Neural crest cell (in vitro differentiated cells): ENCODE measurements around the gene NF1. TPM values are rescaled to one million over a fixed set of nuclear protein-coding genes. Genes with fewer than 3 reads are reported as not detected.

ENCODE experiments used
- DNase-seq: peaks from one replicate; pipeline ENCODE4 v3.0.0; 2021; ENCODE audit warnings: low read depth, mixed read lengths, low spot score
- H3K27ac Mint-ChIP-seq: one replicate; pipeline ENCODE4 v1.8.0; 2021; ENCODE audit warnings: mild to moderate bottlenecking, mixed read lengths; ENCODE audit not compliant: unreplicated experiment
- H3K27me3 Mint-ChIP-seq: 2 replicates; pipeline ENCODE4 v1.8.0; 2021; ENCODE audit warnings: low read depth, mild to moderate bottlenecking, mixed read lengths
- H3K36me3 Mint-ChIP-seq: 2 replicates; pipeline ENCODE4 v1.8.0; 2021; ENCODE audit warnings: low read depth, mild to moderate bottlenecking, mixed read lengths
- H3K4me1 Mint-ChIP-seq: 2 replicates; pipeline ENCODE4 v1.8.0; 2021; ENCODE audit warnings: mixed read lengths
- H3K4me3 Mint-ChIP-seq: one replicate; pipeline ENCODE4 v1.8.0; 2021; ENCODE audit warnings: mild to moderate bottlenecking, mixed read lengths
- H3K9me3 Mint-ChIP-seq: 2 replicates; pipeline ENCODE4 v1.8.0; 2021; ENCODE audit warnings: mixed read lengths
- total RNA-seq: library from RNA; stranded (reverse); gene quantifications from 2 replicates; pipeline ENCODE4 v1.2.1, GENCODE V29; 2021
- TF ChIP-seq, protein P1 (sequence below): fragments of 200-600 bp; sonication (generic); conservative IDR thresholded peaks from 2 replicates; pipeline ENCODE4 v1.5.0; 2021; ENCODE audit warnings: antibody characterized with exemption, mild to moderate bottlenecking

Gene NF1
- total RNA-seq, 1 donor from 2014 or later, result 60.6 TPM

DNA sequence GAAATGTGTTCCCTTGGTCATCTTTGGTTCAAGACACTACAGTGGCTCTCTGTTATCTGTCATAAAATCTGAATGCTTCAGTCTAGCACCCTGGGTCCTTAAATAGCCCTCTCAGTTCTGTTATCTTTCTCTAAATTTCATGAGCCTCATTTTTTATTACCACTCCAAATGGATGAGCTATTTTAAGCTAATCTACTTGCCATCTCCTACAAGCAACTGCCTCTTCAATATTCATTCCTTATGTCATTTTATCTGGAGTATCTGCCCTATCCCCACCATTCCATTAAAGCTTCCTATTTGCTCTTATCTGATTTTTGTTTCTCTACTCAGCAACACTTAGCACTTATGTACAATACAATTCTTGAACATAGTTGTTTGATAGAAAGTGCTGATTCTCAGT is 254.7 kb downstream of the NF1 start:
- TF ChIP-seq, protein P1, sequence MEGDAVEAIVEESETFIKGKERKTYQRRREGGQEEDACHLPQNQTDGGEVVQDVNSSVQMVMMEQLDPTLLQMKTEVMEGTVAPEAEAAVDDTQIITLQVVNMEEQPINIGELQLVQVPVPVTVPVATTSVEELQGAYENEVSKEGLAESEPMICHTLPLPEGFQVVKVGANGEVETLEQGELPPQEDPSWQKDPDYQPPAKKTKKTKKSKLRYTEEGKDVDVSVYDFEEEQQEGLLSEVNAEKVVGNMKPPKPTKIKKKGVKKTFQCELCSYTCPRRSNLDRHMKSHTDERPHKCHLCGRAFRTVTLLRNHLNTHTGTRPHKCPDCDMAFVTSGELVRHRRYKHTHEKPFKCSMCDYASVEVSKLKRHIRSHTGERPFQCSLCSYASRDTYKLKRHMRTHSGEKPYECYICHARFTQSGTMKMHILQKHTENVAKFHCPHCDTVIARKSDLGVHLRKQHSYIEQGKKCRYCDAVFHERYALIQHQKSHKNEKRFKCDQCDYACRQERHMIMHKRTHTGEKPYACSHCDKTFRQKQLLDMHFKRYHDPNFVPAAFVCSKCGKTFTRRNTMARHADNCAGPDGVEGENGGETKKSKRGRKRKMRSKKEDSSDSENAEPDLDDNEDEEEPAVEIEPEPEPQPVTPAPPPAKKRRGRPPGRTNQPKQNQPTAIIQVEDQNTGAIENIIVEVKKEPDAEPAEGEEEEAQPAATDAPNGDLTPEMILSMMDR, result no peak
- no peak for DNase-seq
- no peak overlapping the region for H3K27ac Mint-ChIP-seq
- no peaks in the 10 kb centered on the region for H3K4me1 Mint-ChIP-seq
- H3K27me3 Mint-ChIP-seq, result no peaks in the 10 kb centered on the region
- peaks cover 3% of the 10 kb centered on the region for H3K36me3 Mint-ChIP-seq
- H3K4me3 Mint-ChIP-seq, result no peak overlapping the region
- no peaks in the 10 kb centered on the region for H3K9me3 Mint-ChIP-seq

DNA sequence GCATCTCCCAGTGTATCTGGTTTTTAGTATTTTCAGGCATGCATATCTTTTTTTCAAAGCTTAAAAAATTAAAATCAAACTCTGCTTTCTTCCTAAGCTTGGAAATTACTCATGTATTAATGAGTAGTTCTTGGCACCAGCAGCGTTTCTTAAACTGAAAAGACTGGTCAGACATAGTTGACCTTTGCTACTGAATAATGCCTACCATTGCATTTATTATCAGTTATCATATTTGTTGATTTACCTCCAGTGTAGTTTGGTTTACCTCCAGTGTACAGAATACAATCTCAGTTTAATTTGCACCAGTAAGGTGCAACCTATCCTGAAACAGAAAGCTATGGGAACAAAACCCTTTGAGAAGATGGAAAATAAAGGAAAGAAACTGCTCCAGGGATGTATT is 261.2 kb downstream of the NF1 start:
- no peak overlapping the region for H3K27ac Mint-ChIP-seq
- no peak for DNase-seq
- no peaks in the 10 kb centered on the region for H3K9me3 Mint-ChIP-seq
- TF ChIP-seq, protein P1, result no peak
- no peaks in the 10 kb centered on the region for H3K4me1 Mint-ChIP-seq
- peaks cover 2% of the 10 kb centered on the region for H3K36me3 Mint-ChIP-seq
- H3K27me3 Mint-ChIP-seq, result no peaks in the 10 kb centered on the region
- no peak overlapping the region for H3K4me3 Mint-ChIP-seq

DNA sequence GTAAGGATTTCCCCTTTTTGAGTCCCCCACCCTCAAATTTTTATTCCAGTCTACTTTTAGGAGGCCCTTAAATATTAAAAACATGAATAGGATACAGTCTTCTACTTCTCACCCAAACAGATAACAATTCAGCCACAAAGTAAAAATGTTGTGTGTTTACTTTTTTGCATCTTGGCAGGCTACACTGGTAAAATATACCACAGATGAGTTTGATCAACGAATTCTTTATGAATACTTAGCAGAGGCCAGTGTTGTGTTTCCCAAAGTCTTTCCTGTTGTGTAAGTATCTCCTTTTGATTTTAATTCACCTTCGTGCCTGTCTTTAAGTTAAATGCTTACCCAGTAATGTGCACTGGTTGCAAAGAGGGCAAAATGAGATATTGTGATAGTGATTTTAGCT is 262.3 kb downstream of the NF1 start:
- H3K4me3 Mint-ChIP-seq, result no peak overlapping the region
- no peaks in the 10 kb centered on the region for H3K9me3 Mint-ChIP-seq
- H3K36me3 Mint-ChIP-seq, result peaks cover 2% of the 10 kb centered on the region
- TF ChIP-seq, protein P1, result no peak
- DNase-seq, result no peak
- no peaks in the 10 kb centered on the region for H3K4me1 Mint-ChIP-seq
- no peak overlapping the region for H3K27ac Mint-ChIP-seq
- no peaks in the 10 kb centered on the region for H3K27me3 Mint-ChIP-seq

DNA sequence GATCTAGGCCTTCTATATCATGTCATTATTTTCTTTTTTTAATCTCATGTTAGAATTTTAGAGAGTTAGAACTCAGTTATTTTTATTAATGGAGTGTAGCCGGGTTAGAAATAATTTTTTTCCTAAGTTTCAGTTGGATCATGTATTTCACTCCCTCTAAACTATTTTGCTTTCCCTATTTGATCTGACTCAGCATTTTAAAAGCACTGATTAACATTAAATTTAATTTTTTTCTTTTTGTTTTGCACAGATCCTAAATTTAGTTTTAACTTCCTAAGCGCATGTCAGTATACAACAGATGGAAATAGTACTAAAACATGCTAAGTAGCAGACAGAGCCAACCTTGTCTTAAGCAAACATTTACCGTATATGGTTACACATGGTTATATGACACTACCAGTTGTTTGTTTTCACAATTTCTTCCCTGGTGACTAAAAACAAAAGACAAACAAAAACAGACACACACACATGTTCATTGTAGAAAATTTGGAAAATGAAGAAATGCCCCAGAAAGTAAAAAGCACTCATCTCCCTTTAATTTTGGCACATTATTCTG is 263.1 kb downstream of the NF1 start:
- no peak overlapping the region for H3K27ac Mint-ChIP-seq
- DNase-seq, result no peak
- no peaks in the 10 kb centered on the region for H3K27me3 Mint-ChIP-seq
- H3K4me1 Mint-ChIP-seq, result no peaks in the 10 kb centered on the region
- H3K9me3 Mint-ChIP-seq, result no peaks in the 10 kb centered on the region
- peaks cover 2% of the 10 kb centered on the region for H3K36me3 Mint-ChIP-seq
- H3K4me3 Mint-ChIP-seq, result no peak overlapping the region
- TF ChIP-seq, protein P1, result no peak

DNA sequence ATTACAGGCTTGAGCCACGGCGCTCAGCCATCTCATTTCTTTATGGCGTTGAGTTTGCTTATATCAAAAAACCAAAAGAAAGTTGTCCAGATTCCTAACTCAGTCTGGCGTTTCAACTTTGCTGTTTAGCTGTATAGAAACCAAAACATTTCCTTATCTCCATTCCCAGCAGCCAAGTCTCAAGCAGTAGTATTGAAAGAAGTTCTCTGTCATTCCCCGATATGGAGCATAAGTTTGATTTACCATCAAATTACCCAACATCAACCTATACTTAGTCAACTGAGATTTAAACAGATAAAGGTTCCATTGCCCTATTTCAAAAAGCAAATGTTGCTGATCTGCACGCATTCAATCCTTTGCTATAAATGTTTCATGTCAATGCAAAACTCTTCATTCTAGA is 269.2 kb downstream of the NF1 start:
- TF ChIP-seq, protein P1, result no peak
- H3K27ac Mint-ChIP-seq, result no peak overlapping the region

More for the DNA sequence above, 269.2 kb downstream of the NF1 start:
- Mint-ChIP-seq H3K4me3 (no peak overlapping the region), H3K4me1 (no peaks in the 10 kb centered on the region), H3K27me3 (no peaks in the 10 kb centered on the region), H3K36me3 (peaks cover 8% of the 10 kb centered on the region), H3K9me3 (no peaks in the 10 kb centered on the region)
- no peak for DNase-seq
